ENCODE measurements around the gene FAT4. TPM values are rescaled to one million over a fixed set of nuclear protein-coding genes. Genes with fewer than 3 reads are reported as not detected.

FAT4 gene
- total RNA-seq, 2 donors from 2014 or later: 10.3 to 12.3 TPM

DNA sequence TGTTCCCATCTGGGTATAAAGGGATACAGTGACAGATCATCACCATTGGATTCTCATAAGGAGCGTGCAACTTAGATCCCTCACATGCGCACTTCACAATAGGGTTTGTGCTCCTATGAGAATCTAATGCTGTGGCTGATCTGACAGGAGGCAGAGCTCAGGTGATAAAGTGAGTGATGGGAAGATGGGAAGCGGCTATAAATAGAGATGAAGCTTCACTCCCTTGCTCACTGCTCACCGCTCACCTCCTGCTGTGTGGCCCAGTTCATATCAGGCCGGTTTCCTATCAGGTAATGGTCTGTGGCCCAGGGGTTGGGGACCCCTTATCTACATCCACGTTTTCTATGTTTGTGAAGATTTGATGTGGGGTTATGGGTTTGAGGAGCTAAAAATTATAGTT lies 43.7 kb downstream of the FAT4 start:
- DNase-seq (no peak), ATAC-seq (no peak)
- intact Hi-C loops (cut with DNase I): no loop called here

DNA sequence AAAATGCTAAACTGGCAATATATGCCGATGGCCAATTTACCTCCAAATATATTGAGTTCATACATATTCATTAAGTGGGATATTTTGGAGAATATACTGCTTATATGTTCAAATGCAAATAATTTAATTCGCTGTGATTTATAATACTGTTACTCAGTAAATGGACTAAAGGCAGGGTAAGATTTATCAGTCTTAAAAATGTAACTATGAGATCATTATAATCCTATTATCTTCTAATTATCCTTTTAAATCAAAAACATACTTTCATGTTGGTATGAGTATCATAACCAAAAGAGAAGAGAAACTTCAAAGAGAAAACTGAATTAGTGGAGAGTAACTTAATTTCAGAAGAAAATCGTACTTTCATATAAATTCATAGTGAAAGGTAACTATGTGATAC lies 44.6 kb downstream of the FAT4 start:
- ATAC-seq: no peak

DNA sequence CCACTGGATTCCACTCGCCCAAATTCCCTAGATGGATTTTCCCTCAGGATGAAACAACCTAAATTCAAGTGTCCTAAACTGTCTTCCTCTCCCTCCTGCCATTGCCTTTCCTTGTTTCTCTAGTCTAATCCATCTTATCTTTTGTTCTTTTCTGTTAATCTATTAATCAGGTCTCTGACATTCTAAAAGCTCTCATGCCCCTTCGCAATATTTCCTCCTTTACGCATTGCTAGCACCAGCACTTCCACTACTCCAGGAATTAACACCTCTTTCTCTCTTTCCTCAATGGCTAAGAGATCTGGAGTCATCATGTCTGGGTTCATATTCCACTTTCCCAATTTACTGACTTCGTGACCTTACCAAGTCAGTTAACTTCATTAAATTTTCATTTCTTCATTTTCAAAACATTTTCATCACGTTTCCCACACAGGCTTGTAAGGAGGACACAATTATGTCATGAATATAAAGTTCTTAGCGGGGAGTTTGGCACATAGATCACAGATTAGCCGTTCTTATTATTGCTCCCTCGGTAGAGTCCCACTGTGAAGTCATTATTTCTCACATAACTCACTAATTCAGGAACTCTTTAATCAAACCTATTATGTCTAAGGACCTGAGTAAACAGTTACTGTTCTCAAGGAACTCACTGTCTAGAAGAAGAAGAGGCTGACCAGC lies 45.3 kb downstream of the FAT4 start:
- no peak for ATAC-seq
- intact Hi-C loops (cut with DNase I): no loop called here

More for the DNA sequence above, 44.6 kb downstream of the FAT4 start:
- intact Hi-C loops (cut with DNase I): no loop called here
- no peak for DNase-seq

DNA sequence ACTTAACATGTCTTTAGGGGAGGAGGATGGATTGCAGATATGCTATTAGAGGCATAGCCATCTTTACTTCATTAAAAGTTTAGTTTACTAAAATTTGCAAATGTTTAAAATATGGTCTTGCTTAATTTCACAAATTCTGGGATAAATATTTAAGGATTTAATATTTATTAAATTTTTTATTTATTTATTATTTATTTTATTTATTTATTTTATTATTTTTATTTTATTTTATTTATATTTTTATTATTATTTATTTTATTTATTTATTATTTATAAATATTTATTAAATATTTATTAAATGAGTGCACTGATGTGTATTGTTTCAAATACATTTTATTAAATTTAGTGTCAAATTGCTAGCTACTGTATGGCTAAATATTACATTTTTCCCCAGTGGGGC lies 46.0 kb downstream of the FAT4 start:
- intact Hi-C loops (cut with DNase I): no loop called here
- ATAC-seq: no peak
- DNase-seq: no peak

More for the DNA sequence above, 45.3 kb downstream of the FAT4 start:
- DNase-seq: no peak

Measured in left cardiac atrium (tissue), 4 donors.